Measurements from ENCODE around the gene SULT6B1.
"Not testable (repeated sequence)": the region's sequence is repeated elsewhere in the genome, so short reads cannot be mapped to it uniquely, and the experiment has no call there.

The SULT6B1 gene

GRCh38 chr2:37228788-37229187 is 40.3 kb upstream of the SULT6B1 start:
- Histone ChIP-seq H3K9me3 (ENCODE audit: severe bottlenecking) (no peaks in the 10 kb centered on the region), H3K36me3 (ENCODE audit: low read depth) (peaks cover 60% of the 10 kb centered on the region), H3K27ac (ENCODE audit: poor library complexity, severe bottlenecking) (no peak overlapping the region), H3K4me3 (ENCODE audit: severe bottlenecking) (no peak overlapping the region), H3K27me3 (ENCODE audit: insufficient read depth, poor library complexity, severe bottlenecking) (no peaks in the 10 kb centered on the region), H3K4me1 (ENCODE audit: insufficient read depth, poor library complexity, severe bottlenecking) (peaks cover 11% of the 10 kb centered on the region)
- no peak for DNase-seq (ENCODE audit: low spot score)
- TF ChIP-seq CTCF (IDR thresholded peaks at IDR 0.05; ENCODE audit: poor library complexity, severe bottlenecking): no peak
- ATAC-seq (ENCODE audit: low read depth): no peak

GRCh38 chr2:37226863-37227262 is 38.4 kb upstream of the SULT6B1 start:
- Histone ChIP-seq H3K4me3 (ENCODE audit: severe bottlenecking) (no peak overlapping the region), H3K27me3 (ENCODE audit: insufficient read depth, poor library complexity, severe bottlenecking) (no peaks in the 10 kb centered on the region), H3K4me1 (ENCODE audit: insufficient read depth, poor library complexity, severe bottlenecking) (peaks cover 7% of the 10 kb centered on the region), H3K36me3 (ENCODE audit: low read depth) (peaks cover 77% of the 10 kb centered on the region), H3K9me3 (ENCODE audit: severe bottlenecking) (no peaks in the 10 kb centered on the region), H3K27ac (ENCODE audit: poor library complexity, severe bottlenecking) (no peak overlapping the region)
- ATAC-seq (ENCODE audit: low read depth): no peak
- DNase-seq (ENCODE audit: low spot score): no peak
- TF ChIP-seq CTCF (IDR thresholded peaks at IDR 0.05; ENCODE audit: poor library complexity, severe bottlenecking): no peak

- H3K9me3 ChIP-seq (ENCODE audit: severe bottlenecking); ATAC-seq (ENCODE audit: low read depth); DNase-seq (ENCODE audit: low spot score); H3K4me1 ChIP-seq (ENCODE audit: insufficient read depth, poor library complexity, severe bottlenecking); H3K4me3 ChIP-seq (ENCODE audit: severe bottlenecking); H3K27me3 ChIP-seq (ENCODE audit: insufficient read depth, poor library complexity, severe bottlenecking); H3K27ac ChIP-seq (ENCODE audit: poor library complexity, severe bottlenecking): not testable (repeated sequence)
- peaks cover 94% of the 10 kb centered on the region for H3K36me3 ChIP-seq (ENCODE audit: low read depth)
Observed at GRCh38 chr2:37225129-37225528, 36.7 kb upstream of the SULT6B1 start.

GRCh38 chr2:37224063-37224462 is 35.6 kb upstream of the SULT6B1 start:
- H3K36me3 ChIP-seq (ENCODE audit: low read depth): peaks cover 92% of the 10 kb centered on the region
- no peak overlapping the region for H3K4me3 ChIP-seq (ENCODE audit: severe bottlenecking)
- no peaks in the 10 kb centered on the region for H3K9me3 ChIP-seq (ENCODE audit: severe bottlenecking)

DNA sequence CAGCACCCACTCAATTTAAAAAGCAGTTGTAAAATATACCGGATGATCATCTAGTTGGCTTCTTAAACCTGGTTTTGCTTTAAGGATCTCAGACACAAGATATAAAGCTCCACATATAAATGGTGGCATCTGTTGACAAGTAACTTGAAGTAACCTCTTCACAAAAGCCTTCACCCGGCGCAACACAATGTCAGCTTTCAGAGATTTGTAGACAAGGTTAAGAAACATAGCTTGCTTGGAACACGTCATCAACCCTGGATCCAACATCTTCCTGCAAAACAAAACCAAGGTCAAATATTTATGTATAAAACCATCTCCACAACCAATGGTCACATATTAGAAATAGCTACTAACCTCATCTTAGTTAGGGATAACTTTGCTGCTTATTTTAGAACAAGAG is 34.7 kb upstream of the SULT6B1 start:
- Histone ChIP-seq H3K27me3 (ENCODE audit: insufficient read depth, poor library complexity, severe bottlenecking) (no peaks in the 10 kb centered on the region), H3K36me3 (ENCODE audit: low read depth) (peaks cover 91% of the 10 kb centered on the region), H3K4me3 (ENCODE audit: severe bottlenecking) (no peak overlapping the region), H3K4me1 (ENCODE audit: insufficient read depth, poor library complexity, severe bottlenecking) (no peaks in the 10 kb centered on the region), H3K27ac (ENCODE audit: poor library complexity, severe bottlenecking) (no peak overlapping the region), H3K9me3 (ENCODE audit: severe bottlenecking) (no peaks in the 10 kb centered on the region)
- ATAC-seq (ENCODE audit: low read depth): no peak
- DNase-seq (ENCODE audit: low spot score): no peak
- TF ChIP-seq CTCF (IDR thresholded peaks at IDR 0.05; ENCODE audit: poor library complexity, severe bottlenecking): no peak

More at GRCh38 chr2:37224063-37224462, 35.6 kb upstream of the SULT6B1 start:
- H3K4me1 ChIP-seq (ENCODE audit: insufficient read depth, poor library complexity, severe bottlenecking): no peaks in the 10 kb centered on the region
- no peak overlapping the region for H3K27ac ChIP-seq (ENCODE audit: poor library complexity, severe bottlenecking)
- TF ChIP-seq CTCF (IDR thresholded peaks at IDR 0.05; ENCODE audit: poor library complexity, severe bottlenecking): no peak
- H3K27me3 ChIP-seq (ENCODE audit: insufficient read depth, poor library complexity, severe bottlenecking): no peaks in the 10 kb centered on the region
- no peak for DNase-seq (ENCODE audit: low spot score)
- ATAC-seq (ENCODE audit: low read depth): no peak

Data from RWPE2 (cell line).